ENCODE results near the gene TBCD.

DNA sequence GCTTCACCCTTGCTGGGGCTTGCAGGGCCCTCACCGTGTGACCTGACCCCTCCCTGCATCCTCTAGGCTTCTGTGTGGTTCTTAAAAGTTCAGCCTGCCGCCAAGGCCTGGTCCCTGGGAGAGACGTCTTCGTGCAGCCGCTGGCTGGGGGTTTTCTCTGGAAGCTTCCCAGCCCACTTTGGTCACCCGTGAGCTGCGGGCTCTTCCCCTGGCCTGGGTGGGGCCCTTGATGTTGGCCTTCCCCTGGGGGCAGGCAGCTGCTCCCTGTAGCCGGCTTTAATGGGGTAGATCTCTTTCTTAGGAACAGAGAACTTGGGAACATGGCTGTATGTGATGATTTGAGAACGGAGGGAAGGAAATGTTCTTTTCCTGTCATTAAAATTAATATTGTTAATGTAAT lies 55.2 kb downstream of the TBCD start:
- TF ChIP-seq CHD2 (IDR thresholded peaks at IDR 0.05; ENCODE audit: low read length, partially characterized antibody) = no peak
- TF ChIP-seq HOXB13 (CRISPR knock-in tag; IDR thresholded peaks at IDR 0.05; ENCODE audit: low read depth) = no peak
- no peak for TF ChIP-seq EHMT2 (IDR thresholded peaks at IDR 0.05; ENCODE audit: low read depth)
- TF ChIP-seq POLR2A (IDR thresholded peaks at IDR 0.05; ENCODE audit: low read length) = no peak
- no peak for TF ChIP-seq MYC (IDR thresholded peaks at IDR 0.05; ENCODE audit: borderline replicate concordance, low read length)
- no peak for TF ChIP-seq CTCF (IDR thresholded peaks at IDR 0.05)
- no peak for TF ChIP-seq PHF8 (IDR thresholded peaks at IDR 0.05; ENCODE audit: borderline replicate concordance, low read depth)
- TF ChIP-seq CEBPB (IDR thresholded peaks at IDR 0.05) = no peak
- no peak for TF ChIP-seq POLR2AphosphoS2 (conservative IDR thresholded peaks at IDR 0.05; ENCODE audit: low read length)
- TF ChIP-seq, protein P1, sequence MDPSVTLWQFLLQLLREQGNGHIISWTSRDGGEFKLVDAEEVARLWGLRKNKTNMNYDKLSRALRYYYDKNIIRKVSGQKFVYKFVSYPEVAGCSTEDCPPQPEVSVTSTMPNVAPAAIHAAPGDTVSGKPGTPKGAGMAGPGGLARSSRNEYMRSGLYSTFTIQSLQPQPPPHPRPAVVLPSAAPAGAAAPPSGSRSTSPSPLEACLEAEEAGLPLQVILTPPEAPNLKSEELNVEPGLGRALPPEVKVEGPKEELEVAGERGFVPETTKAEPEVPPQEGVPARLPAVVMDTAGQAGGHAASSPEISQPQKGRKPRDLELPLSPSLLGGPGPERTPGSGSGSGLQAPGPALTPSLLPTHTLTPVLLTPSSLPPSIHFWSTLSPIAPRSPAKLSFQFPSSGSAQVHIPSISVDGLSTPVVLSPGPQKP (IDR thresholded peaks at IDR 0.05; ENCODE audit: low read depth, low read length) = no peak
- no peak for TF ChIP-seq MAX (IDR thresholded peaks at IDR 0.05)
- no peak for TF ChIP-seq NR3C1 (IDR thresholded peaks at IDR 0.05)
